WTC11 (cell line): Measurements from ENCODE around the gene CXorf58. TPM values are rescaled to one million over a fixed set of nuclear protein-coding genes. Genes with fewer than 3 reads are reported as not detected.

Experiments used
- ATAC-seq: fragments of 200-7000 bp; cut with Tn5 transposase; 2 replicates; pipeline ENCODE4 v1.10.0; 2021; ENCODE audit warnings: mild to moderate bottlenecking, moderate library complexity
- CTCF ChIA-PET: fragments of 300-600 bp; sonication (Branson Sonifier 250); formaldehyde crosslinking; loops from one replicate; lab custom pipeline; 2021; ENCODE audit warnings: antibody characterized with exemption; lab: Charles Lee
- POLR2A ChIA-PET: fragments of 350-600 bp; sonication (Branson Sonifier 250); formaldehyde crosslinking; loops from one replicate; lab custom pipeline; 2021; ENCODE audit warnings: antibody characterized with exemption; lab: Charles Lee
- DNase-seq: peaks from one replicate; pipeline ENCODE4 v3.0.0; 2021; ENCODE audit warnings: low spot score
- H3K27ac Mint-ChIP-seq: 2 replicates; pipeline ENCODE4 v1.8.0; 2021; ENCODE audit warnings: mixed read lengths
- H3K27me3 Mint-ChIP-seq: 2 replicates; pipeline ENCODE4 v1.8.0; 2021; ENCODE audit warnings: low read depth, mild to moderate bottlenecking, moderate library complexity, mixed read lengths
- H3K36me3 Mint-ChIP-seq: 2 replicates; pipeline ENCODE4 v1.8.0; 2021; ENCODE audit warnings: mixed read lengths
- H3K4me1 Mint-ChIP-seq: 2 replicates; pipeline ENCODE4 v1.8.0; 2022; ENCODE audit warnings: mixed read lengths
- H3K4me3 Mint-ChIP-seq: 2 replicates; pipeline ENCODE4 v1.8.0; 2021; ENCODE audit warnings: mild to moderate bottlenecking, moderate library complexity, mixed read lengths
- H3K9me3 Mint-ChIP-seq: 2 replicates; pipeline ENCODE4 v1.8.0; 2021; ENCODE audit warnings: mixed read lengths
- AFF4 ChIP-seq: sonication (generic); formaldehyde crosslinking; IDR thresholded peaks from 2 replicates; pipeline ENCODE4 v1.8.1; 2023; ENCODE audit warnings: mild to moderate bottlenecking, missing genetic modification reagents, borderline replicate concordance
- ATF1 ChIP-seq: sonication (generic); formaldehyde crosslinking; IDR thresholded peaks from 2 replicates; pipeline ENCODE4 v1.8.1; 2023; ENCODE audit warnings: mild to moderate bottlenecking, moderate library complexity, missing genetic modification reagents
- CDX4 ChIP-seq: fragments of 250-450 bp; sonication (Bioruptor Pico); IDR thresholded peaks from 2 replicates; pipeline ENCODE4 v1.9.0; 2021; ENCODE audit warnings: moderate library complexity, mild to moderate bottlenecking, inconsistent platforms, borderline replicate concordance
- CREM ChIP-seq: sonication (generic); formaldehyde crosslinking; IDR thresholded peaks from 2 replicates; pipeline ENCODE4 v1.8.1; 2022; ENCODE audit warnings: mild to moderate bottlenecking, missing genetic modification reagents, moderate library complexity
- CTCF ChIP-seq: fragments of 200-600 bp; IDR thresholded peaks from 2 replicates; pipeline ENCODE4 v1.8.0; 2022; ENCODE audit warnings: antibody characterized with exemption
- ELF4 ChIP-seq: sonication (generic); formaldehyde crosslinking; IDR thresholded peaks from 2 replicates; pipeline ENCODE4 v1.8.1; 2022; ENCODE audit warnings: low read depth, mild to moderate bottlenecking, moderate library complexity, missing genetic modification reagents
- ERG ChIP-seq: fragments of 250-450 bp; sonication (Bioruptor Pico); IDR thresholded peaks from 2 replicates; pipeline ENCODE4 v1.8.0; 2021; ENCODE audit warnings: mild to moderate bottlenecking
- ETV6 ChIP-seq: sonication (generic); formaldehyde crosslinking; IDR thresholded peaks from 2 replicates; pipeline ENCODE4 v1.8.1; 2022; ENCODE audit warnings: mild to moderate bottlenecking, missing genetic modification reagents
- GTF2I ChIP-seq: fragments of 250-450 bp; sonication (Bioruptor Pico); conservative IDR thresholded peaks from 2 replicates; pipeline ENCODE4 v1.4.0; 2021; ENCODE audit warnings: mild to moderate bottlenecking
- HMGXB4 ChIP-seq: sonication (generic); formaldehyde crosslinking; IDR thresholded peaks from 2 replicates; pipeline ENCODE4 v1.8.1; 2023; ENCODE audit warnings: mild to moderate bottlenecking, moderate library complexity, missing genetic modification reagents
- JAZF1 ChIP-seq: fragments of 250-450 bp; sonication (Bioruptor Pico); IDR thresholded peaks from 2 replicates; pipeline ENCODE4 v1.9.0; 2021; ENCODE audit warnings: moderate library complexity, mild to moderate bottlenecking, inconsistent platforms
- MLX ChIP-seq: sonication (generic); formaldehyde crosslinking; IDR thresholded peaks from 2 replicates; pipeline ENCODE4 v1.8.1; 2023; ENCODE audit warnings: mild to moderate bottlenecking, missing genetic modification reagents, moderate library complexity
- NFYB ChIP-seq: sonication (generic); formaldehyde crosslinking; conservative IDR thresholded peaks from 2 replicates; pipeline ENCODE4 v1.8.0; 2022; ENCODE audit warnings: low read depth, missing genetic modification reagents
- SMAD3 ChIP-seq: sonication (generic); formaldehyde crosslinking; IDR thresholded peaks from 2 replicates; pipeline ENCODE4 v1.8.0; 2022; ENCODE audit warnings: missing genetic modification reagents, mild to moderate bottlenecking, borderline replicate concordance
- TEAD1 ChIP-seq: sonication (generic); formaldehyde crosslinking; IDR thresholded peaks from 2 replicates; pipeline ENCODE4 v1.8.0; 2022; ENCODE audit warnings: mild to moderate bottlenecking, missing genetic modification reagents
- ZBTB43 ChIP-seq: sonication (generic); formaldehyde crosslinking; IDR thresholded peaks from 2 replicates; pipeline ENCODE4 v1.8.1; 2023; ENCODE audit warnings: mild to moderate bottlenecking, missing genetic modification reagents
- ZMAT4 ChIP-seq: fragments of 250-450 bp; sonication (Bioruptor Pico); IDR thresholded peaks from 2 replicates; pipeline ENCODE4 v1.9.0; 2021; ENCODE audit warnings: mild to moderate bottlenecking
- ZNF281 ChIP-seq: sonication (generic); formaldehyde crosslinking; IDR thresholded peaks from 2 replicates; pipeline ENCODE4 v1.8.0; 2023; ENCODE audit warnings: mild to moderate bottlenecking, missing genetic modification reagents
- total RNA-seq: library from RNA; stranded (reverse); gene quantifications from 3 replicates; pipeline ENCODE4 v1.2.3, GENCODE V29; 2021

Gene CXorf58
- total RNA-seq, 1 experiment from 2014 or later, result not detected

- CTCF ChIA-PET, result interaction anchor here (0.6 to 2.0 kb wide), 22 partner anchors 9 to 212 kb away, joined by 3 to 27 read pairs (median 3); partner anchors contain the start of gene SAT1
- H3K9me3 Mint-ChIP-seq, result no peaks in the 10 kb centered on the region
- no peak for DNase-seq
- peaks cover 30% of the 10 kb centered on the region for H3K4me1 Mint-ChIP-seq
- no peak overlapping the region for H3K27ac Mint-ChIP-seq
- TF ChIP-seq CTCF (no peak), ZBTB43 (CRISPR knock-in tag) (no peak), CREM (CRISPR knock-in tag) (no peak), HMGXB4 (CRISPR knock-in tag) (no peak), ELF4 (CRISPR knock-in tag) (no peak), NFYB (CRISPR knock-in tag) (no peak), ATF1 (CRISPR knock-in tag) (no peak), ZNF281 (CRISPR knock-in tag) (no peak), JAZF1 (CRISPR knock-in tag) (no peak), ZMAT4 (no peak), CDX4 (CRISPR knock-in tag) (no peak), SMAD3 (no peak), ETV6 (CRISPR knock-in tag) (no peak), MLX (CRISPR knock-in tag) (no peak)
- TF ChIP-seq, all 79 proteins: peak for 0
- POLR2A ChIA-PET, result interaction anchor here (0.5 to 1.0 kb wide), 2 partner anchors 59 to 159 kb away, joined by 4 read pairs; partner anchors contain the start of gene ACOT9
- peak; percentile 11; the same call in 1 of the 2 replicates for ATAC-seq
- peaks cover 5% of the 10 kb centered on the region for H3K36me3 Mint-ChIP-seq
- no peak overlapping the region for H3K4me3 Mint-ChIP-seq
- no peaks in the 10 kb centered on the region for H3K27me3 Mint-ChIP-seq
These were observed 5.4 kb upstream of the CXorf58 start for GRCh38 chrX:23902419-23902818.

- ATAC-seq (no peak), DNase-seq (no peak)
- CTCF ChIA-PET, result interaction anchor here (0.7 kb wide), 1 partner anchor 82 kb away, joined by 3 read pairs; no protein-coding TSS in a partner anchor
- peaks cover 5% of the 10 kb centered on the region for H3K36me3 Mint-ChIP-seq
- H3K4me1 Mint-ChIP-seq, result peaks cover 27% of the 10 kb centered on the region
- no peak overlapping the region for H3K4me3 Mint-ChIP-seq
- POLR2A ChIA-PET, result no interaction called here
- H3K9me3 Mint-ChIP-seq, result no peaks in the 10 kb centered on the region
- H3K27me3 Mint-ChIP-seq, result no peaks in the 10 kb centered on the region
- peak overlapping the region; percentile 86 for H3K27ac Mint-ChIP-seq
- TF ChIP-seq AFF4 (CRISPR knock-in tag), result no peak
- no peak for TF ChIP-seq GTF2I (CRISPR knock-in tag)
- TF ChIP-seq ERG, result no peak
- TF ChIP-seq TEAD1 (CRISPR knock-in tag), result no peak
- no peak for TF ChIP-seq ZBTB43 (CRISPR knock-in tag)
These were observed 3.7 kb upstream of the CXorf58 start for GRCh38 chrX:23904096-23904495.
